ENCODE data around the gene IPMK.
"Not testable (repeated sequence)": the region's sequence is repeated elsewhere in the genome, so short reads cannot be mapped to it uniquely, and the experiment has no call there.

The IPMK gene

DNA sequence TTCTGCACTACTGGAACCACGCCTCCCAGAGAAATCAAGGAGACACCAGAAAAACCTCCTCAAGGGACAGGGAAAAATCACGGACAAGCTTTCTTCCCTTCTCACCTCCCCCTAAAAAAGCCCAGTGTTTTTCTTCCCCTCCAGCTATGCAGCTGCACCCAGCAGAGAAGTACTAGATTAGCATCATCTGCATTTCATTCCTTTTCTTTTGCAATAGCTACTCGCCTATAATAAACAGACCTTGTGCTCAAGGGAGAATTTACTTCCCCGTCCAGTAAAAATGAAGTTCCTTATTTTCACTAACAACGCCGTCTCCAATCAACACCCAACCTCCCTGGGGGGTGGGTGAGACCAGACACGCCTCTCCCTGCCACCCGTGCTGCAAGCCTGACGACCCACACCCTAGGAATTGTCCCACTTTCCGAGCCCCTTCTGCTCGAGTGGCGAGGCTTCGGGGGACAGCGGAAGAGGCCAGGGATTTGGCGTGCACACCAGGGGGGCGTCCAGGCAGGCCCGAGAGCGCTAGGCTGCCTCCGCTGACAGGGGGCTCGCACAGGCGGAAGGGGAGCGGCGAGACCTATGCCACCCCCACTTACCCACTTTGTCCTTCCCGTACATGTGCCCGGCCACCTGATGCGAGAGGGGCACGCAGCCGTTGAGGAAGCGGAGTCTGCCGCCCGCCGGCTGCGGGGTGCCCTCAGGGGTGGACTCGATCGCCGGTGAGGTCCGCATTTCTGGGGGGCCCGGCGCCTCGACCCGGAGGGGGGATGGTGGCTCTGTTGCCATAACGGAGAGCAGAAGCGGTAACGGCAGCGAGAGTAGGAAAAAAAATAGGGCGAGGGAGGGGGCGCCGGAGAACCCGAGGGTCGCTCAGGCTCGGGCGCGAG, 625 bp downstream of the IPMK start:
- peak; percentile 18 for DNase-seq

- DNase-seq: no peak
These were observed 1.5 kb downstream of the IPMK start for GRCh38 chr10:58266003-58266825.

GRCh38 chr10:58265249-58265648, 2.4 kb downstream of the IPMK start:
- no peak for DNase-seq

DNA sequence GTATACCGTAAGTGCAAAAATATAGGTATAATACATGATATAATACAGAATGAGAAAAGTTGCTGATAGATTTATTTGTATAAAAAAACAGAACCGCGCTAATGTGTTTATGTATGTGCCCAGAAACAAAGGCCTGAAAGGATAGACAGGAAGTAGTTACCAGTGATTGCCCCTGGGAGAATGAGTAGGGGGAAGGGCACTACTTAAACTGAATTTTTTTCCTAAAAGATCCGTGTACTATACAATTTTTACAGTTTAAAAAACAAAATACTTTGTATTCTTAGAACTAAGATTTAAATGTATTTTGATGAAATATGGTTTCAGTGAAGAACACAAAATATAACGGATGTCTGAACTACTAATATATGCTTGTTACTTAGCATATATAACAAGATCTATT, 2.9 kb downstream of the IPMK start:
- DNase-seq: no peak

DNA sequence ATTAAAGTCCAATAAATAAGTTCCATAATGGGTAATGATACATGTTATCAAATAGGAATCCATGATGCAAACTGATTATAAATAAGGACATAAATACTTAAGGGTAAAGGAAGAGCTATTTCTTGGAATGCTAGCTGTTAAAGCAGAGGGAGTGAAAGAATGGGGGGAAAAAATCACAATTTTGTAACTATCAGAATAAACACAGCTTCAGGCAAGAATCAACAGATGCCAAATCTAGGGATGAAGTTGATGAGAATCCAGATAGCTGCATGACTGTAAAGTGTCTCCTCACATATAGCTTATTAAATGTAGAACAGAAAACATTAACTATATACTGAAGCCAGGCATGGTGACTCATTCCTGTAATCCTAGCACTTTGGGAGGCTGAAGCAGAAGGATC, 4.9 kb downstream of the IPMK start:
- no peak for DNase-seq

DNA sequence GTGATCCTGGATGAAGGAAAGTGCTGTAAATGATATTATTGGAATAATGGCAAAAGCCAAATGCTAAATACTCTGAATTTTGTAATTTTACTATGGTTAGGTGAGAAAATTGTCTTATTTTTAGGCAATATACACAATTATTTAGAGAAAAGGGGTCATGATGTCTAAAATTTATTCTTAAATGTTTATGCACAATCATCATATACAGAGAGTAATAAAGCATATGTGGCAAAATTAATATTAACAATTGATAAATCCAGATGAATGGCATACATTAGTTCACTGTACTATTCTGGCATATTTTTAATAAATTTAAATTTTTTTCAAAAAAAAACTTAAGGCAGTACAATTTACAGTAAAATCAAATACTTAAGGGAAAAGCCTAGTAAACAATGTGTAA, 7.4 kb downstream of the IPMK start:
- no peak for DNase-seq

GRCh38 chr10:58258977-58259692, 8.6 kb downstream of the IPMK start:
- no peak for DNase-seq

DNA sequence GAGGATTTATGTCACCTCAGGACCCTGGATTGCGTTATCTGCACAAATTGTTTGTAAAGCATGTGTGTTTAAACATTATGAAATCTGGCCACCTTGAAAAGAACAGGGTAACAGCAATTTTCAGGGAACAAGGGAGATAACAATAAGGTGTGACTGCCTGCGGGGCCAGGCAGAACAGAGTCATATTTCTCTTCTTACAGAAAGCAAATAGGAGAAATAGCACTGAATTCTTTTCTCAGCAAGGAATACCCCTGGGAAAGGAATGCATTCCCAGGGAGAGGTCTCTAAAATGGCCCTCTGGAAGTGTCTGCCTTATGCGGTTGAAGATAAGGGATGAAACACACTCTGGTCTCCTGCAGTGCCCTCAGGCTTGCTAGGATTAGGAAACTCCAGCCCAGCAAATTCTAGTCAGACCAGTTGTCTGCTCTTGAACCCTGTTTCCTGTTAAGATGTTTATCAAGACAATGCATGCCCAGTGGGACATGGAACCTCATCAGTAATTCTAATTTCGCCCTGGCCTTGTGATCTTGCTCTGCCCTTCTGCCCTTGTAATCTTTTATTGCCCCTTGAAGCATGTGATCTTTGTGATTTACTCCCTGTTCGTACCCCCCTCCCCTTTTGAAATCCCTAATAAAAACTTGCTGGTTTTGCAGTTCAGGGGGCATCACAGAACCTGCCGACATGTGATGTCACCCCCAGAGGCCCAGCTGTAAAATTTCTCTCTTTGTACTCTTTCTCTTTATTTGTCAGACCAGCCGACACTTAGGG, 11.5 kb downstream of the IPMK start:
- DNase-seq: not testable (repeated sequence)

DNA sequence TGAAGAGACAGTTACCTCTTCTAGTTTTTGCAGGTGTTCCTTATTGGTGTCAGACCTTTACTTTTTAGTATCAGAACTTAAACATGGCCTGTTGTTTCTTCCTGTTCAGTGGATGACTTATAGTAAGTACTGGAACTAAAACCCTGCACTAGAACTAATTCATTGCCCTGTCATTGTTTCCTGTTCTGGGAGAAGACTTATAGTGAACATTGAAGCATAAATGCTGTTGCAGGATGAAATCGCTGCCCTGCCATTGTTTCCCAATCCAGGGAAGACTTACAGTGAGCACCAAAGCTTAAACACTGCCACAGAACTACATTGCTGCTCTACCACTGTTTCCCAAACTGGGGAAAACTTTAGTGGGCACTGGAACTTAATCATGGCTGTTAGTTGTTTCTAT, 13.1 kb downstream of the IPMK start:
- no peak for DNase-seq

GRCh38 chr10:58253184-58253583, 14.5 kb downstream of the IPMK start:
- no peak for DNase-seq

DNA sequence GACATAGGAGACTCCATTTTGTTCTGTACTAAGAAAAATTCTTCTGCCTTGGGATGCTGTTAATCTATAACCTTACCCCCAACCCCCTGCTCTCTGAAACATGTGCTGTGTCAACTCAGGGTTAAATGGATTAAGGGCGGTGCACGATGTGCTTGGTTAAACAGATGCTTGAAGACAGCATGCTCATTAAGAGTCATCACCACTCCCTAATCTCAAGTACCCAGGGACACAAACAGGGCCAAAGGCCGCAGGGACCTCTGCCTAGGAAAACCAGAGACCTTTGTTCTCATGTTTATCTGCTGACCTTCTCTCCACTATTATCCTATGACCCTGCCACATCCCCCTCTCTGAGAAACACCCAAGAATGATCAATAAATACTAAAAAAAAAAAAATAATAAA, 23.0 kb downstream of the IPMK start:
- DNase-seq: not testable (repeated sequence)

DNA sequence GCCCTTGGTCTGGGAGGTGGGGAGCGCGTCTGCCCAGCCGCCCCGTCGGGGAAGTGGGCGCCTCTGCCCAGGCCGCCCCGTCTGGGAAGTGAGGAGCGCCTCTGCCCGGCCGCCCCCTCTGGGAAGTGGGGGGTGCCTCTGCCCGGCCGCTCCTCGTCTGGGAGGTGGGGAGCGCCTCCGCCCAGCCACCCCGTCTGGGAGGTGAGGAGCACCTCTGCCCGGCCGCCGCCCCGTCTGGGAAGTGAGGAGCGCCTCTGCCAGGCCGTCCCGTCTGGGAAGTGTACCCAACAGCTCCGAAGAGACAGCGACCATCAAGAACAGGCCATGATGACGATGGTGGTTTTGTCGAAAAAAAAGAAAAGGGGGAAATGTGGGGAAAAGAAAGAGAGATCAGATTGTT, 23.5 kb downstream of the IPMK start:
- DNase-seq: not testable (repeated sequence)

DNA sequence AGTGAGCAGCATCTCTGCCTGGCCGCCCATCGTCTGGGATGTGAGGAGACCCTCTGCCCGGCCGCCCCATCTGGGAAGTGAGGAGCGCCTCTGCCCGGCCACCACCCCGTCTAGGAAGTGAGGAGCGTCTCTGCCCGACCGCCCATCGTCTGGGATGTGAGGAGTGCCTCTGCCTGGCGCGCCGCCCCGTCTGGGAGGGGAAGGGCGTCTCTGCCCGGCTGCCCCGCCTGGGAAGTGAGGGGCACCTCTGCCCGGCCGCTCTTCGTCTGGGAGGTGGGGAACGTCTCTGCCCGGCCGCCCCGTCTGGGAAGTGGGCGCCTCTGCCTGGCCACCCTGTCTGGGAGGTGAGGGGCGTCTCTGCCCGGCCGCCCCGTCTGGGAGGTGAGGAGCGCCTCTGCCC, 23.9 kb downstream of the IPMK start:
- not testable (repeated sequence) for DNase-seq

- no peak for DNase-seq
These were observed 24.4 kb downstream of the IPMK start for GRCh38 chr10:58243269-58243668.

DNA sequence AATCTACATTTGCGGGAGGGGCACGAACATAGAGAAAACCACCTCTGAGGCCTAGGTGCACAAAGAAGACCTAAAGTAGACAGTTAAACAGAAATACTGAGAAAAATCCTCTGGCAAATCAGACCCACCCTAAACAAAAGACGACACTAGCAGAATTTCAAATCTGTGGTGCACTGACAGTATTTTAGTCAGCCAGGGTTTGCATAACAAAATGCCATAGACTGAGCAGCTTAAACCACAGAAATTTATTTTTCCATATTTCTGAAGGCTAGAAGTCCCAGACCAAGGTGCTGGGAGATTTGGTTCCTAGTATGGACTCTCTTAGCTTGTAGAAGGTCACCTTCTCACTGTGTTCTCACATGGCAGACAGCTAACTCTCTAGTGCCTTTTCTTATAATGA, 26.3 kb downstream of the IPMK start:
- no peak for DNase-seq

- no peak for DNase-seq
These were observed 27.2 kb downstream of the IPMK start for GRCh38 chr10:58240531-58240930.

GRCh38 chr10:58239561-58240169, 28.0 kb downstream of the IPMK start:
- no peak for DNase-seq

- no peak for DNase-seq
These were observed 30.5 kb downstream of the IPMK start for GRCh38 chr10:58237014-58237834.

GRCh38 chr10:58229856-58230255, 37.8 kb downstream of the IPMK start:
- DNase-seq: not testable (repeated sequence)

GRCh38 chr10:58225654-58226053, 42.0 kb downstream of the IPMK start:
- DNase-seq: no peak

DNA sequence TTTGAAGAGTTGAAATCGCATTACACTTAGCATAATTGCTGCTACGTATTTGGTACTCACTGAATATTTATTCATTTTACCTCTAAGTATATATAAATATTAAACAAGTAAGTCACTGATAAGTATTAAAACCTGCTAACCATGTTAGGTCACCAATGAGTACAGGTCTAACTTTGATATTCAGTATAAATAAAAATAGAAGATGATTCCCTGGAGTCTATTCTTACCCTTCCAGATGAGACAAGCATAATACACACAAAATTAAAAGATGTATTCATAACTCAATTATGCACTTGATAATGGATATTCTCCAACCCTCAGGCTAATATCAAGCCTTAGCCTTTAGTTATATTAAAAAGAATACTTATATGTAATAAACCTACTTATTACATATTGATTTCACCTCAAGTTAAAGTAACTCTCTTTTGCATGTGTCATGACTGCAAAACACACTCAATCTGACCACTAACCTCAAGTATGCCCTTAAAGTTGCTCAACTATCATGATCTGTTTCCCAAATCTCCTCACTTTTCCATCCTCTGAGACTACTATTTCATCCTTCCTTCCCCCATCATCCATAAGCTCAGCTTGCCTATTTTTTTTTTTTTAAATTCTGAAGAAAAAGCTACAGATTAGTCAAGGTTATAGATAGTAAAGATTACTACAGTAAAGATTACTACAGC, 46.8 kb downstream of the IPMK start:
- no peak for DNase-seq

All from 8988T (cell line).